SK-N-MC (cell line): Measurements from ENCODE around the gene TUBB4A.

Source experiments
- EZH2 ChIP-seq: fragments of 200-600 bp; sonication (generic); IDR thresholded peaks from one replicate; pipeline ENCODE4 v1.6.1; 2017; ENCODE audit warnings: antibody characterized with exemption
- POLR2AphosphoS5 ChIP-seq: IDR thresholded peaks from 2 replicates; pipeline ENCODE4 v1.6.1; 2012; ENCODE audit warnings: mild to moderate bottlenecking, low read depth, low read length, borderline replicate concordance

DNA sequence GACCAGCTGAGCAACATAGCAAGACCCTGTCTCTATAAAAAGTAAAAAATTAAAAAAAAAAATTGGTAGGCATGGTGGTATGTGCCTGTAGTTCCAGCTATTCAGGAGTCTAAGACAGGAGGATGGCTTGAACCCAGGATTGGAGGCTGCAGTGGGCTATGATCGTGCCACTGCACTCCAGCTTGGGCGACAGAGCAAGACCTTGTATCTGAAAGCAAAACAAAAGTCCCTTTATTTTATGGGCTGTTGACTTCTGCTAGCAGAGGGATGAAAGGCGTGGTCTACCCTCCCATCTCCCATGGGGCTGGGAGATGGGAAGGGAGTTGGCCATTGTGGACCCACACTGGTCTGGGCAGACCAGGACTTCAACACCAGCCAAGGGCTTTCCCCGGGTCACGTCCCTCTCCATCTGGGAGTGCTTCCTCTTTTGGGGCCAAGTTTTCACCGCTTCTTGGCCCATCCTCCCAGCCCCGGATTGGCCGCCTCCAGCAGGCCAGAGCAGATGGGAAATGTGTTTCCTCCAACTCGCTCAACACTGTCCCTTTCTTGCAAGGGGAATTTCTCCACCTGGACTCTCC, 26.5 kb upstream of the TUBB4A start:
- TF ChIP-seq POLR2AphosphoS5 (no peak), EZH2 (no peak)
